ENCODE results near the gene C12orf57. TPM values are rescaled to one million over a fixed set of nuclear protein-coding genes. Genes with fewer than 3 reads are reported as not detected.
"Not testable (repeated sequence)": the region's sequence is repeated elsewhere in the genome, so short reads cannot be mapped to it uniquely, and the experiment has no call there.

The C12orf57 gene
- 100 to 1,000 TPM; 146 to 155 (median 153) TPM for polyA plus RNA-seq (ENCODE audit: insufficient read length in 3 of 3)

- DNase-seq (ENCODE audit: low read depth in 3 of 3, low spot score in 2 of 3) = peak; percentile 80 to 93 (median 84)
These were observed at the start of gene C12orf57, which contains the start of gene RNU7-1 for GRCh38 chr12:6943722-6944380. Gene C12orf57 (plus strand): TSS chr12:6944022. CDS start chr12:6944122, 100 bp downstream. Gene RNU7-1 (plus strand): TSS chr12:6943816.

- DNase-seq (ENCODE audit: low read depth in 3 of 3, low spot score in 2 of 3) = no peak
These were observed 49.5 kb upstream of the C12orf57 start for GRCh38 chr12:6894321-6894720.

GRCh38 chr12:6896846-6897435 lies 46.9 kb upstream of the C12orf57 start:
- DNase-seq (ENCODE audit: low read depth in 3 of 3, low spot score in 2 of 3) = no peak

GRCh38 chr12:6899427-6899826 lies 44.4 kb upstream of the C12orf57 start:
- DNase-seq (ENCODE audit: low read depth in 3 of 3, low spot score in 2 of 3) = no peak

- no peak for DNase-seq (ENCODE audit: low read depth in 3 of 3, low spot score in 2 of 3)
These were observed 43.8 kb upstream of the C12orf57 start for GRCh38 chr12:6899837-6900519.

- no peak for DNase-seq (ENCODE audit: low read depth in 3 of 3, low spot score in 2 of 3)
These were observed 41.4 kb upstream of the C12orf57 start for GRCh38 chr12:6902448-6902847.

- DNase-seq (ENCODE audit: low read depth in 3 of 3, low spot score in 2 of 3) = no peak
These were observed 40.1 kb upstream of the C12orf57 start for GRCh38 chr12:6903722-6904121.

- peak; percentile 94 to 97 (median 97) for DNase-seq (ENCODE audit: low read depth in 3 of 3, low spot score in 2 of 3)
These were observed 39.2 kb upstream of the C12orf57 start, which contains the start of gene LRRC23 for GRCh38 chr12:6904280-6905276. Gene LRRC23 (plus strand): TSS chr12:6904822. CDS start chr12:6905634, 812 bp downstream.

- DNase-seq (ENCODE audit: low read depth in 3 of 3, low spot score in 2 of 3) = no peak
These were observed 38.3 kb upstream of the C12orf57 start for GRCh38 chr12:6905414-6906040.

- DNase-seq (ENCODE audit: low read depth in 3 of 3, low spot score in 2 of 3) = not testable (repeated sequence)
These were observed 35.7 kb upstream of the C12orf57 start for GRCh38 chr12:6908141-6908540.

- no peak for DNase-seq (ENCODE audit: low read depth in 3 of 3, low spot score in 2 of 3)
These were observed 34.2 kb upstream of the C12orf57 start for GRCh38 chr12:6909421-6910145.

GRCh38 chr12:6912164-6912935 lies 31.5 kb upstream of the C12orf57 start:
- DNase-seq (ENCODE audit: low read depth in 3 of 3, low spot score in 2 of 3) = no peak

- no peak for DNase-seq (ENCODE audit: low read depth in 3 of 3, low spot score in 2 of 3)
These were observed 29.4 kb upstream of the C12orf57 start, which contains the start of gene ENO2 for GRCh38 chr12:6914246-6914946. Gene ENO2 (plus strand): TSS chr12:6914580. CDS start chr12:6915833, 1,253 bp downstream.

- no peak for DNase-seq (ENCODE audit: low read depth in 3 of 3, low spot score in 2 of 3)
These were observed 28.7 kb upstream of the C12orf57 start for GRCh38 chr12:6914947-6915788.

- DNase-seq (ENCODE audit: low read depth in 3 of 3, low spot score in 2 of 3) = no peak
These were observed 28.0 kb upstream of the C12orf57 start for GRCh38 chr12:6915789-6916285.

GRCh38 chr12:6916426-6917200 lies 27.2 kb upstream of the C12orf57 start:
- DNase-seq (ENCODE audit: low read depth in 3 of 3, low spot score in 2 of 3) = no peak

All from right renal cortex interstitium (tissue), 3 donors.